Hepatocyte (in vitro differentiated cells): ENCODE results near the gene METRNL. TPM values are rescaled to one million over a fixed set of nuclear protein-coding genes. Genes with fewer than 3 reads are reported as not detected.
A peak's percentile ranks its signal among the peaks of the same experiment; 100 is the strongest.

ENCODE experiments used
- DNase-seq: peaks from one replicate; pipeline ENCODE4 v3.0.0-alpha.2; 2016; ENCODE audit warnings: low spot score
- H2AFZ ChIP-seq: fragments of 200-600 bp; sonication (generic); 2 replicates; pipeline ENCODE4 v1.6.0; 2016; ENCODE audit warnings: antibody characterized with exemption, mild to moderate bottlenecking
- H3K27ac ChIP-seq: fragments of 200-600 bp; sonication (generic); 2 replicates; pipeline ENCODE4 v1.5.1; 2016; ENCODE audit warnings: mild to moderate bottlenecking
- H3K27me3 ChIP-seq: fragments of 200-600 bp; sonication (generic); 2 replicates; pipeline ENCODE4 v1.6.1; 2016
- H3K36me3 ChIP-seq: fragments of 200-600 bp; sonication (generic); replicated peaks from 2 replicates; pipeline ENCODE4 v1.5.1; 2016; ENCODE audit warnings: low read depth; ENCODE audit not compliant: insufficient read depth
- H3K4me1 ChIP-seq: fragments of 200-600 bp; sonication (generic); 2 replicates; pipeline ENCODE4 v1.5.1; 2016; ENCODE audit warnings: mild to moderate bottlenecking, moderate library complexity; ENCODE audit not compliant: insufficient read depth
- H3K4me2 ChIP-seq: fragments of 200-600 bp; sonication (generic); 2 replicates; pipeline ENCODE4 v1.6.0; 2016
- H3K4me3 ChIP-seq: fragments of 200-600 bp; sonication (generic); 2 replicates; pipeline ENCODE4 v1.5.1; 2016; ENCODE audit warnings: mild to moderate bottlenecking
- H3K79me2 ChIP-seq: fragments of 200-600 bp; sonication (generic); 2 replicates; pipeline ENCODE4 v1.6.0; 2017; ENCODE audit warnings: mild to moderate bottlenecking
- H3K9me2 ChIP-seq: fragments of 200-600 bp; sonication (generic); replicated peaks from 2 replicates; pipeline ENCODE4 v1.6.0; 2017; ENCODE audit warnings: mild to moderate bottlenecking; ENCODE audit not compliant: insufficient read depth
- H3K9me3 ChIP-seq: fragments of 200-600 bp; sonication (generic); 2 replicates; pipeline ENCODE4 v1.5.1; 2016; ENCODE audit warnings: low read depth, mild to moderate bottlenecking
- H4K20me1 ChIP-seq: fragments of 200-600 bp; sonication (generic); 2 replicates; pipeline ENCODE4 v1.6.0; 2016; ENCODE audit warnings: mild to moderate bottlenecking; ENCODE audit not compliant: insufficient read depth, poor library complexity, severe bottlenecking
- EZH2 ChIP-seq: fragments of 200-600 bp; sonication (generic); IDR thresholded peaks from 2 replicates; pipeline ENCODE4 v1.6.1; 2016; ENCODE audit warnings: antibody characterized with exemption, mild to moderate bottlenecking, borderline replicate concordance
- EZH2phosphoT487 ChIP-seq: fragments of 200-600 bp; sonication (generic); IDR thresholded peaks from one replicate; pipeline ENCODE4 v1.6.1; 2018; ENCODE audit warnings: antibody characterized with exemption, mild to moderate bottlenecking, low read depth, moderate library complexity; ENCODE audit not compliant: unreplicated experiment, severe bottlenecking
- WGBS: methylation state at CpG from one replicate; pipeline ENCODE4 v1.1.6; 2016; ENCODE audit warnings: low lambda C conversion rate; ENCODE audit errors: missing lambda C conversion rate; 5-methylcytosine and 5-hydroxymethylcytosine counted together
- polyA plus RNA-seq: library from polyadenylated mRNA; unstranded; fragments of >200 nt; fragmentation: Nextera tagmentation; extraction: Ambion mirVana; gene quantifications from 2 replicates; pipeline ENCODE4 v1.2.1, GENCODE V29; 2016
- total RNA-seq: library from RNA; depleted of rRNA; stranded (reverse); fragments of >200 nt; gene quantifications from 2 replicates; pipeline ENCODE4 v1.2.3, GENCODE V29; 2014
- TF ChIP-seq, protein P1 (sequence below): fragments of 200-600 bp; sonication (generic); IDR thresholded peaks from 2 replicates; pipeline ENCODE4 v1.5.1; 2016; ENCODE audit warnings: antibody characterized with exemption, mild to moderate bottlenecking; ENCODE audit not compliant: poor library complexity

The METRNL gene
- total and polyA plus RNA-seq, 2 experiments from 2014 or later = 97.2 to 164 TPM

DNA sequence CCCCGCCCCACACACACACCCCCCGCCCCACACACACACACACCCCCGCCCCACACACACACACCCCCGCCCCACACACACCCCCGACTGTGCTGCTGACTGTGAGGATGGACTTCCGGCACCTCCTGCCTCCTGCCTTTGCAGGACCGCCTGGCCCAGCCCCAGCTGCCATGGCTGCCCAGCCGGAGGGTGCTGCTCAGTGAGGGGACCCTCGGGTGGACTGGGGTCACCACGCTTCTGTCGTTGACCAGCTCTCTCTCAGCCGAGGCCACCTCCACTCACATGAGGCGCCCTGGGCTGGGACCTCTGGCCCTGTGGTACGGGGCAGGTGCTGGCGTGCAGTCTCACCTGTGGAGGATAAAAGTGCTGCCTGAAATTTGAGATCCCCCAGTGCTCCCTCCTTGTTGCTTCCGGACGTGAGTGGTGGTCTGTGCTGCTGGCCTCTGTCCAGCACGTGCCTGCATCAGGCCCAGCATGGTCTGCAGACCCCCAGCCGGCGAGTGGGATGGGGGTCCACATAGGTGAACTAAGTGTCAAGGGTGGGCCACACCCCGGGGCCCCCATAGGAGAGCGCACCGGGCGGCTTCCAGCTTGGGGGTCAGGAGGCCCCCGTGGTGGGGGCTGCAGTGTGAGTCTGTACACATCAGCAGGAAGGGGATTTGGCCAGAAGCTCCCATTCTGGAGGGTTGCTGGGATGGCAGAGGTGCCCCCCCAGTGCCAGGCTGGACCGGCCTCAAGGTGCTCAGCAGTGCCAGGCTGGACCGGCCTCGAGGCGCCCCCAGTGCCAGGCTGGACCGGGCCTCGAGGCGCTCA is 11.2 kb downstream of the METRNL start:
- peak overlapping the region; percentile 70 for H3K4me2 ChIP-seq
- H4K20me1 ChIP-seq = peaks cover 21% of the 10 kb centered on the region
- no peak overlapping the region for H2AFZ ChIP-seq
- peaks cover 66% of the 10 kb centered on the region for H3K4me1 ChIP-seq
- no peaks in the 10 kb centered on the region for H3K27me3 ChIP-seq
- WGBS = 83% methylated on average over 26 of the region's 32 CpGs
- peaks cover 82% of the 10 kb centered on the region for H3K79me2 ChIP-seq
- no peaks in the 10 kb centered on the region for H3K9me3 ChIP-seq
- TF ChIP-seq EZH2 (no peak), EZH2phosphoT487 (no peak)
- TF ChIP-seq, protein P1, sequence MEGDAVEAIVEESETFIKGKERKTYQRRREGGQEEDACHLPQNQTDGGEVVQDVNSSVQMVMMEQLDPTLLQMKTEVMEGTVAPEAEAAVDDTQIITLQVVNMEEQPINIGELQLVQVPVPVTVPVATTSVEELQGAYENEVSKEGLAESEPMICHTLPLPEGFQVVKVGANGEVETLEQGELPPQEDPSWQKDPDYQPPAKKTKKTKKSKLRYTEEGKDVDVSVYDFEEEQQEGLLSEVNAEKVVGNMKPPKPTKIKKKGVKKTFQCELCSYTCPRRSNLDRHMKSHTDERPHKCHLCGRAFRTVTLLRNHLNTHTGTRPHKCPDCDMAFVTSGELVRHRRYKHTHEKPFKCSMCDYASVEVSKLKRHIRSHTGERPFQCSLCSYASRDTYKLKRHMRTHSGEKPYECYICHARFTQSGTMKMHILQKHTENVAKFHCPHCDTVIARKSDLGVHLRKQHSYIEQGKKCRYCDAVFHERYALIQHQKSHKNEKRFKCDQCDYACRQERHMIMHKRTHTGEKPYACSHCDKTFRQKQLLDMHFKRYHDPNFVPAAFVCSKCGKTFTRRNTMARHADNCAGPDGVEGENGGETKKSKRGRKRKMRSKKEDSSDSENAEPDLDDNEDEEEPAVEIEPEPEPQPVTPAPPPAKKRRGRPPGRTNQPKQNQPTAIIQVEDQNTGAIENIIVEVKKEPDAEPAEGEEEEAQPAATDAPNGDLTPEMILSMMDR = no peak
- no peak for DNase-seq
- H3K4me3 ChIP-seq = no peak overlapping the region
- H3K9me2 ChIP-seq = no peaks in the 10 kb centered on the region
- H3K27ac ChIP-seq = peak overlapping the region; percentile 99
- no peaks in the 10 kb centered on the region for H3K36me3 ChIP-seq

DNA sequence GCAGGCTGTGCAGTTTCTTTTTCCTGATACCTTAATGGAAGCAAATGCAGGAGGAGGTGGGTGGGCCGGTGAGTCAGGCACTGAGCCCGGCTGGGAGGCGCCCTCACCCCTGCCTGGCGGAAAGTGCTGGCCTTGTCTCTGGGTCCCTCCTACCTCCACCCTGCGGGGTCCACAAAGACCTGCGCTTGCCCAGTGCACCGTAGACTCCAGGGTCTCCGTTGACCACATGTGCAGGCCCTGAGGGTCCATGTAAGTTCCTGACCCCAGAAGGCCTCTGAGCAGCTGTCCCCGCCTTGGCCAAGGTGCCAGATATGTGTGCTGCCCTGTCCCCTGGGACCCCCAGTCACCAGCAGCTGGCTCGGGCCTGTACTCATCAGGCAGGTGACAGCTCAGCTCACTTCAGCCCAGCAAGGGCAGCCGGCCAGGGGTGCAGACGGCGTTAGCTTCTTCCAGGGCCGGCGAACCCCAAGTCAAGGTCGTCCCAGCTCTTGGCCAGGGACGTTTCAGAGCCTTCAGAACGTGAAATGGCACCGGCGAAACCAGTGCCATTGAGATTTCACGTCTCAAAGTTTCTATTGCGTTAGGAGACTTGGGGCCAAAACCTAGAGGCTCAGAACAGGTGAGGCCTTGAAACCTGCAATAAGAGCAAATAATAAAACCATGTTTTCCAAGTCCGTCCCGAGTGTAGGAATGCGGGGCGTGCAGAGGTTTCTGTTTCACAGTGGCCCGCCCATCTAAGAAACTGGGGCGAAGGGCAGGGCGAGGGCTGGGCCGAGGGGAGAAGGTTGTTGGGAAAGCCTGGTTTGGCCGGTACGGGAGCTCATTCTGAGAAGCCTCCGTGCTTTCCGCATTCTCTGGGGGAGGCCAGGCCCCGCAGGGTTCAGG is 12.1 kb downstream of the METRNL start:
- no peaks in the 10 kb centered on the region for H3K9me3 ChIP-seq
- peaks cover 21% of the 10 kb centered on the region for H4K20me1 ChIP-seq
- peak; percentile 87 for DNase-seq
- TF ChIP-seq EZH2 (no peak), EZH2phosphoT487 (no peak)
- TF ChIP-seq, protein P1 = no peak
- H3K36me3 ChIP-seq = no peaks in the 10 kb centered on the region
- 68% methylated on average over 35 of the region's 35 CpGs for WGBS
- no peak overlapping the region for H2AFZ ChIP-seq
- H3K27me3 ChIP-seq = no peaks in the 10 kb centered on the region
- H3K4me2 ChIP-seq = peak overlapping the region; percentile 70
- H3K9me2 ChIP-seq = no peaks in the 10 kb centered on the region
- H3K4me3 ChIP-seq = no peak overlapping the region
- peaks cover 57% of the 10 kb centered on the region for H3K4me1 ChIP-seq
- H3K79me2 ChIP-seq = peaks cover 73% of the 10 kb centered on the region
- H3K27ac ChIP-seq = peak overlapping the region; percentile 99

DNA sequence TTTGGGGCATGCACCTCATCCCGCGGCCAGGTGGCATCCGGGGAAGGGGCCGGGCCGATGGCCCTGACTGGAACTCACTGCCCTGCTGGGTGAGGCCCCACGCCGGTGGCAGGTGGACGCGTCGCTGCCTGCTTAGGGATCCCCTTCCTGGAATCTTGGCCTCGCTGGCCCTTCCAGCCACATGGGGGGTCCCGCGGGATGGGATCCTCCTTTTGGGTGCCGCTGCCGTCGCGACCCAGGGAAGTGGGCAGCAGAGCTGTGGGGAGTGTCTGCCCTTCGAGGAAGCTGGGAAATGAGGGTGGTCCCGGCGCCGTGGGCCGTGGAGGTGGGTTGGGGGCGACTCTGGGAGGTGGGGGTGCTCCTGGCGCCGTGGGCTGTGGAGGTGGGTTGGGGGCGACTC is 12.8 kb downstream of the METRNL start:
- Histone ChIP-seq H3K79me2 (peaks cover 69% of the 10 kb centered on the region), H3K36me3 (no peaks in the 10 kb centered on the region), H3K4me1 (peaks cover 57% of the 10 kb centered on the region)

More for the DNA sequence above, 12.8 kb downstream of the METRNL start:
- no peaks in the 10 kb centered on the region for H3K9me3 ChIP-seq
- peak overlapping the region; percentile 99 for H3K27ac ChIP-seq
- TF ChIP-seq EZH2phosphoT487 = no peak
- TF ChIP-seq, protein P1 = no peak
- TF ChIP-seq EZH2 = no peak
- H3K4me3 ChIP-seq = no peak overlapping the region
- no peaks in the 10 kb centered on the region for H3K9me2 ChIP-seq
- H4K20me1 ChIP-seq = peaks cover 21% of the 10 kb centered on the region
- H3K4me2 ChIP-seq = peak overlapping the region; percentile 70
- no peaks in the 10 kb centered on the region for H3K27me3 ChIP-seq
- no peak for DNase-seq
- H2AFZ ChIP-seq = no peak overlapping the region
- WGBS = 92% methylated on average over 19 of the region's 26 CpGs
